Fibroblast of lung (primary cell): ENCODE data around the gene NKTR.

Experiments
- CTCF ChIP-seq, 2 donors: IDR thresholded peaks in 1 of 2; conservative IDR thresholded peaks in 1 of 2; 1 replicate in 1 of 2; 2 replicates in 1 of 2; pipeline ENCODE4 v1.5.1; 2011 to 2012; ENCODE audit warnings: low read length in 2 of 2, control low read depth in 1 of 2, inconsistent platforms in 1 of 2, low read depth in 1 of 2, mild to moderate bottlenecking in 1 of 2
- EZH2 ChIP-seq: IDR thresholded peaks from 2 replicates; pipeline ENCODE4 v1.5.1; 2012; ENCODE audit warnings: low read length, control low read depth, mild to moderate bottlenecking; ENCODE audit errors: missing control alignments

GRCh38 chr3:42659451-42660130, 59.1 kb downstream of the NKTR start:
- TF ChIP-seq CTCF (conservative IDR thresholded peaks at IDR 0.05 in 1 of 2, IDR thresholded peaks at IDR 0.05 in 1 of 2; ENCODE audit: low read depth in 1 of 2, low read length in 2 of 2), result no peak
- TF ChIP-seq EZH2, result no peak
